Measurements from ENCODE around the gene PDLIM4. TPM values are rescaled to one million over a fixed set of nuclear protein-coding genes. Genes with fewer than 3 reads are reported as not detected.

The PDLIM4 gene
- total RNA-seq, 1 donor from 2014 or later: 20.6 TPM

- DNase-seq: no peak
These were observed 3.8 kb upstream of the PDLIM4 start for GRCh38 chr5:132253452-132254320.

- DNase-seq: no peak
These were observed 3.0 kb upstream of the PDLIM4 start for GRCh38 chr5:132254321-132254977.

GRCh38 chr5:132256086-132256782 lies 1.3 kb upstream of the PDLIM4 start:
- no peak for DNase-seq

- no peak for DNase-seq
These were observed 739 bp upstream of the PDLIM4 start for GRCh38 chr5:132256783-132257130.

- DNase-seq: peak; percentile 46
These were observed 889 bp downstream of the PDLIM4 start for GRCh38 chr5:132258102-132259068.

GRCh38 chr5:132259069-132259851 lies 1.8 kb downstream of the PDLIM4 start:
- peak; percentile 72 for DNase-seq

- DNase-seq: no peak
These were observed 2.6 kb downstream of the PDLIM4 start for GRCh38 chr5:132260051-132260450.

- no peak for DNase-seq
These were observed 3.4 kb downstream of the PDLIM4 start for GRCh38 chr5:132260714-132261551.

GRCh38 chr5:132261881-132262845 lies 4.7 kb downstream of the PDLIM4 start:
- no peak for DNase-seq

- DNase-seq: no peak
These were observed 5.5 kb downstream of the PDLIM4 start for GRCh38 chr5:132262882-132263547.

- no peak for DNase-seq
These were observed 6.2 kb downstream of the PDLIM4 start for GRCh38 chr5:132263548-132264261.

GRCh38 chr5:132264546-132265335 lies 7.2 kb downstream of the PDLIM4 start:
- DNase-seq: no peak

- peak; percentile 82 for DNase-seq
These were observed 8.0 kb downstream of the PDLIM4 start for GRCh38 chr5:132265336-132266030.

- DNase-seq: no peak
These were observed 8.7 kb downstream of the PDLIM4 start for GRCh38 chr5:132266031-132266835.

GRCh38 chr5:132266836-132267160 lies 9.3 kb downstream of the PDLIM4 start:
- no peak for DNase-seq

All from skin of body (tissue), 2 donors.